ENCODE data around the gene APH1A. TPM values are rescaled to one million over a fixed set of nuclear protein-coding genes. Genes with fewer than 3 reads are reported as not detected.
A peak's percentile ranks its signal among the peaks of the same experiment; 100 is the strongest.

APH1A gene
- polyA plus RNA-seq, 3 donors = 83.7 to 134 (median 83.9) TPM

DNA sequence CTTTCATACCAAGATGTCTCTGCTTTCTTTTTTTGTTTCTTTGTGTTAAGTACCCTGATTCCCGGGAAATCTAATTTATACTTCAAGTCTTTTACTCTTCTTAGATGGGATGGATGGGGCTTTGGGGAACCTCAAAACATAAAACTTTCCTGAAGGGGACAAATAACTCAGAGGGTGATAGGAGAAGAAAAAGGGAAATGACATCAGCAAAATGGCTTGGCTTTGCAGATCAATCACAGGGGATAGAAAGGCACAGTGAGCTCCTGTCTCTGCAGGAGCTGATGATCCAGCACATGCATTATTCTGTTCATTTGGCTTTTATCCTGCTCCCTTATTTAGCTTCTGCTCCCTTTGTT, 12.6 kb downstream of the APH1A start:
- peak overlapping the region in 1 of 3 experiments; percentile 79 for H3K4me3 ChIP-seq (replicated peaks in 1 of 3; ENCODE audit: low read depth in 2 of 3, low read length in 3 of 3)
- no CpG with 5 or more reads among the region's 1 CpG for WGBS (ENCODE audit: insufficient coverage)
- H3K27ac ChIP-seq (ENCODE audit: low read depth in 1 of 2, low read length in 2 of 2) = no peak overlapping the region
- DNase-seq = peak in 1 of 3 donors; percentile 30
- Mint-ChIP-seq H3K27ac (peak overlapping the region in 1 of 7 donors; percentile 88), H3K27me3 (ENCODE audit: low read depth in 3 of 3) (peaks cover 47 to 56% (median 49%) of the 10 kb centered on the region in 3 donors), H3K4me3 (peak overlapping the region; percentile 80 to 90), H3K9me3 (peaks cover 0 to 9% (median 4%) of the 10 kb centered on the region in 7 donors), H3K4me1 (peaks cover 24% of the 10 kb centered on the region), H3K36me3 (peaks cover 0 to 6% of the 10 kb centered on the region in 2 donors)
- no peak for TF ChIP-seq CTCF (IDR thresholded peaks at IDR 0.05)
- H3K9me3 ChIP-seq (replicated peaks in 1 of 2; ENCODE audit: control insufficient read depth in 1 of 2, insufficient read depth in 1 of 2, low read length in 2 of 2) = no peaks in the 10 kb centered on the region
- peak overlapping the region; percentile 89 for H3K4me2 ChIP-seq (replicated peaks; ENCODE audit: extremely low read depth, low read length, poor library complexity, severe bottlenecking)
- no peaks in the 10 kb centered on the region for H3K79me2 ChIP-seq (ENCODE audit: insufficient read depth, low read length)
- H3K36me3 ChIP-seq (replicated peaks in 1 of 2; ENCODE audit: control insufficient read depth in 1 of 2, insufficient read depth in 2 of 2, low read length in 2 of 2) = no peaks in the 10 kb centered on the region
- H3K4me1 ChIP-seq (ENCODE audit: control insufficient read depth in 1 of 2, insufficient read depth in 2 of 2, low read length in 2 of 2) = peaks cover 14 to 15% of the 10 kb centered on the region in 2 donors
- intact Hi-C loops (cut with micrococcal nuclease) = loop anchor here (2.0 to 10.0 kb wide), 2 partner anchors 25 to 49 kb away; no protein-coding TSS in a partner anchor
- peak overlapping the region; percentile 75 for H2AFZ ChIP-seq (ENCODE audit: insufficient read depth, low read depth, low read length, poor library complexity, severe bottlenecking)
- H4K20me1 ChIP-seq (ENCODE audit: insufficient read depth, low read length) = no peaks in the 10 kb centered on the region
- peaks cover 38 to 43% of the 10 kb centered on the region in 2 donors for H3K27me3 ChIP-seq (ENCODE audit: control insufficient read depth in 2 of 2, insufficient read depth in 2 of 2, low read length in 2 of 2)
- H3K9ac ChIP-seq (ENCODE audit: insufficient read depth, low read length, poor library complexity, severe bottlenecking) = peak overlapping the region; percentile 21

- no peak overlapping the region for H2AFZ ChIP-seq (ENCODE audit: insufficient read depth, low read depth, low read length, poor library complexity, severe bottlenecking)
- H3K9me3 ChIP-seq (replicated peaks in 1 of 2; ENCODE audit: control insufficient read depth in 1 of 2, insufficient read depth in 1 of 2, low read length in 2 of 2) = no peaks in the 10 kb centered on the region
- no peak for DNase-seq
- no peak overlapping the region for H3K9ac ChIP-seq (ENCODE audit: insufficient read depth, low read length, poor library complexity, severe bottlenecking)
- Mint-ChIP-seq H3K27ac (peak overlapping the region in 1 of 7 donors; percentile 7), H3K36me3 (no peaks in the 10 kb centered on the region), H3K27me3 (ENCODE audit: low read depth in 3 of 3) (peaks cover 5 to 20% (median 13%) of the 10 kb centered on the region in 3 donors), H3K4me3 (no peak overlapping the region), H3K4me1 (peaks cover 5% of the 10 kb centered on the region), H3K9me3 (peaks cover 0 to 2% (median 0%) of the 10 kb centered on the region in 7 donors)
- no peaks in the 10 kb centered on the region for H3K36me3 ChIP-seq (replicated peaks in 1 of 2; ENCODE audit: control insufficient read depth in 1 of 2, insufficient read depth in 2 of 2, low read length in 2 of 2)
- no peaks in the 10 kb centered on the region for H3K4me1 ChIP-seq (ENCODE audit: control insufficient read depth in 1 of 2, insufficient read depth in 2 of 2, low read length in 2 of 2)
- H3K27ac ChIP-seq (ENCODE audit: low read depth in 1 of 2, low read length in 2 of 2) = no peak overlapping the region
- TF ChIP-seq CTCF (IDR thresholded peaks at IDR 0.05) = no peak
- H3K27me3 ChIP-seq (ENCODE audit: control insufficient read depth in 2 of 2, insufficient read depth in 2 of 2, low read length in 2 of 2) = no peaks in the 10 kb centered on the region
- no CpG with 5 or more reads among the region's 2 CpGs for WGBS (ENCODE audit: insufficient coverage)
- no peaks in the 10 kb centered on the region for H4K20me1 ChIP-seq (ENCODE audit: insufficient read depth, low read length)
- H3K79me2 ChIP-seq (ENCODE audit: insufficient read depth, low read length) = no peaks in the 10 kb centered on the region
- intact Hi-C loops (cut with micrococcal nuclease) = loop anchor here in 1 of 2 donors (10.0 kb wide), 1 partner anchor 55 kb away; no protein-coding TSS in a partner anchor
- no peak overlapping the region for H3K4me2 ChIP-seq (replicated peaks; ENCODE audit: extremely low read depth, low read length, poor library complexity, severe bottlenecking)
- H3K4me3 ChIP-seq (replicated peaks in 1 of 3; ENCODE audit: low read depth in 2 of 3, low read length in 3 of 3) = no peak overlapping the region
These were observed 18.9 kb downstream of the APH1A start for GRCh38 chr1:150249936-150250335.
